Measurements from ENCODE around the gene FAM13A. TPM values are rescaled to one million over a fixed set of nuclear protein-coding genes. Genes with fewer than 3 reads are reported as not detected.

Gene FAM13A
- total and polyA plus RNA-seq, 2 of the 13 experiments (the other 11 are each of a cell fraction or from before 2014, with no cell fraction given), result 1.2 to 36.2 TPM

GRCh38 chr4:88823058-88823919, 233.7 kb downstream of the FAM13A start (continued):
- TF ChIP-seq CBX2 (IDR thresholded peaks at IDR 0.05; ENCODE audit: low read depth, low read length), result no peak
- TF ChIP-seq CBX2 (CRISPR knock-in tag; IDR thresholded peaks at IDR 0.05; ENCODE audit: low read depth), result no peak
- TF ChIP-seq HNRNPUL1 (IDR thresholded peaks at IDR 0.05; ENCODE audit: low read depth, low read length), result no peak
- no peak for TF ChIP-seq DPF2 (CRISPR knock-in tag; IDR thresholded peaks at IDR 0.05; ENCODE audit: borderline replicate concordance, low read depth)
- TF ChIP-seq ARHGAP35 (CRISPR knock-in tag; IDR thresholded peaks at IDR 0.05; ENCODE audit: borderline replicate concordance), result no peak
- no peak for TF ChIP-seq MIER2 (CRISPR knock-in tag; IDR thresholded peaks at IDR 0.05)
- no peak for TF ChIP-seq TRIM24 (CRISPR knock-in tag; IDR thresholded peaks at IDR 0.05)
- TF ChIP-seq ZNF256 (CRISPR knock-in tag; conservative IDR thresholded peaks at IDR 0.05), result no peak
- no peak for TF ChIP-seq MXD4 (CRISPR knock-in tag; IDR thresholded peaks at IDR 0.05)
- TF ChIP-seq THYN1 (CRISPR knock-in tag; IDR thresholded peaks at IDR 0.05; ENCODE audit: borderline replicate concordance, low read depth), result no peak
- TF ChIP-seq ZNF75D (CRISPR knock-in tag; IDR thresholded peaks at IDR 0.05; ENCODE audit: borderline replicate concordance), result no peak
- no peak for TF ChIP-seq GPBP1L1 (CRISPR knock-in tag; IDR thresholded peaks at IDR 0.05)
- TF ChIP-seq NR2F2 (IDR thresholded peaks at IDR 0.05; ENCODE audit: borderline replicate concordance, low read depth), result peak; percentile 74
- TF ChIP-seq SCMH1 (CRISPR knock-in tag; IDR thresholded peaks at IDR 0.05; ENCODE audit: borderline replicate concordance), result no peak
- TF ChIP-seq KLF15 (CRISPR knock-in tag; IDR thresholded peaks at IDR 0.05; ENCODE audit: borderline replicate concordance), result no peak
- peak; percentile 31; the same call in 1 of the 2 replicates for TF ChIP-seq TAF1 (CRISPR knock-in tag; IDR thresholded peaks at IDR 0.05)
- TF ChIP-seq ZFP82 (CRISPR knock-in tag; IDR thresholded peaks at IDR 0.05; ENCODE audit: borderline replicate concordance), result no peak; the same call in 1 of the 2 replicates
- TF ChIP-seq ARID4A (CRISPR knock-in tag; IDR thresholded peaks at IDR 0.05; ENCODE audit: borderline replicate concordance), result peak; percentile 65; the same call in 1 of the 2 replicates
- no peak for TF ChIP-seq TCF12 (IDR thresholded peaks at IDR 0.05)
- TF ChIP-seq TCF12 (CRISPR knock-in tag; IDR thresholded peaks at IDR 0.05), result no peak
- TF ChIP-seq ZZZ3 (CRISPR knock-in tag; IDR thresholded peaks at IDR 0.05; ENCODE audit: borderline replicate concordance), result no peak
- no peak for TF ChIP-seq ZNF510 (CRISPR knock-in tag; IDR thresholded peaks at IDR 0.05; ENCODE audit: low read depth)
- TF ChIP-seq ZNF333 (CRISPR knock-in tag; IDR thresholded peaks at IDR 0.05; ENCODE audit: borderline replicate concordance), result no peak
- no peak for TF ChIP-seq NONO (IDR thresholded peaks at IDR 0.05)
- 0 out of 2 replicates have a peak, but pooled peaks have one; percentile 17 for TF ChIP-seq NONO (CRISPR knock-in tag; conservative IDR thresholded peaks at IDR 0.05)
- no peak for TF ChIP-seq ZSCAN9 (CRISPR knock-in tag; IDR thresholded peaks at IDR 0.05; ENCODE audit: borderline replicate concordance)
